ENCODE measurements around the gene RAG2. TPM values are rescaled to one million over a fixed set of nuclear protein-coding genes. Genes with fewer than 3 reads are reported as not detected.

The RAG2 gene
- total RNA-seq, 2 experiments from 2014 or later, result not detected

GRCh38 chr11:36596880-36597279, 1.2 kb downstream of the RAG2 start:
- peaks cover 0 to 3% of the 10 kb centered on the region in 2 experiments for H3K9me3 ChIP-seq (ENCODE audit: control insufficient read depth in 1 of 2, insufficient read depth in 1 of 2, low read length in 2 of 2)
- Mint-ChIP-seq H3K27me3 (peaks cover 64% of the 10 kb centered on the region), H3K4me3 (no peak overlapping the region), H3K4me1 (ENCODE audit: low read depth) (peaks cover 16% of the 10 kb centered on the region), H3K9me3 (no peaks in the 10 kb centered on the region), H3K36me3 (ENCODE audit: low read depth) (no peaks in the 10 kb centered on the region), H3K27ac (no peak overlapping the region)
- ATAC-seq (ENCODE audit: poor library complexity) (no peak), DNase-seq (no peak)
- H3K4me1 ChIP-seq (ENCODE audit: insufficient read depth, low read length), result peaks cover 7% of the 10 kb centered on the region
- no peaks in the 10 kb centered on the region for H3K36me3 ChIP-seq (ENCODE audit: insufficient read depth, low read length)
- no peak overlapping the region for H3K27ac ChIP-seq (ENCODE audit: low read depth in 1 of 2, low read length in 2 of 2)
- intact Hi-C loops (cut with DNase I, micrococcal nuclease), result no loop called here
- TF ChIP-seq, protein P1, sequence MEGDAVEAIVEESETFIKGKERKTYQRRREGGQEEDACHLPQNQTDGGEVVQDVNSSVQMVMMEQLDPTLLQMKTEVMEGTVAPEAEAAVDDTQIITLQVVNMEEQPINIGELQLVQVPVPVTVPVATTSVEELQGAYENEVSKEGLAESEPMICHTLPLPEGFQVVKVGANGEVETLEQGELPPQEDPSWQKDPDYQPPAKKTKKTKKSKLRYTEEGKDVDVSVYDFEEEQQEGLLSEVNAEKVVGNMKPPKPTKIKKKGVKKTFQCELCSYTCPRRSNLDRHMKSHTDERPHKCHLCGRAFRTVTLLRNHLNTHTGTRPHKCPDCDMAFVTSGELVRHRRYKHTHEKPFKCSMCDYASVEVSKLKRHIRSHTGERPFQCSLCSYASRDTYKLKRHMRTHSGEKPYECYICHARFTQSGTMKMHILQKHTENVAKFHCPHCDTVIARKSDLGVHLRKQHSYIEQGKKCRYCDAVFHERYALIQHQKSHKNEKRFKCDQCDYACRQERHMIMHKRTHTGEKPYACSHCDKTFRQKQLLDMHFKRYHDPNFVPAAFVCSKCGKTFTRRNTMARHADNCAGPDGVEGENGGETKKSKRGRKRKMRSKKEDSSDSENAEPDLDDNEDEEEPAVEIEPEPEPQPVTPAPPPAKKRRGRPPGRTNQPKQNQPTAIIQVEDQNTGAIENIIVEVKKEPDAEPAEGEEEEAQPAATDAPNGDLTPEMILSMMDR (IDR thresholded peaks at IDR 0.05), result no peak
- peaks cover 4 to 23% of the 10 kb centered on the region in 2 experiments for H3K27me3 ChIP-seq (ENCODE audit: control insufficient read depth in 1 of 2, insufficient read depth in 2 of 2, low read length in 2 of 2)
- no peak overlapping the region for H3K4me3 ChIP-seq (ENCODE audit: low read length)
- ChIA-PET POLR2A (no interaction called here), CTCF (no interaction called here)

GRCh38 chr11:36594316-36594989, 3.6 kb downstream of the RAG2 start, which contains the start of gene IFTAP:
Gene IFTAP (plus strand): TSS chr11:36594502. CDS start chr11:36610104, 15,602 bp downstream.
- Mint-ChIP-seq H3K4me3 (peak within 1 kb of the TSS; percentile 97), H3K4me1 (ENCODE audit: low read depth) (peaks cover 16% of the 10 kb centered on the region), H3K27ac (no peak within 1 kb of the TSS), H3K36me3 (ENCODE audit: low read depth) (no peaks in the 10 kb centered on the region), H3K27me3 (peaks cover 50% of the 10 kb centered on the region), H3K9me3 (no peaks in the 10 kb centered on the region)
- H3K36me3 ChIP-seq (ENCODE audit: insufficient read depth, low read length), result no peaks in the 10 kb centered on the region
- ChIA-PET CTCF (no interaction called here), POLR2A (no interaction called here)
- no peak within 1 kb of the TSS for H3K27ac ChIP-seq (ENCODE audit: low read depth in 1 of 2, low read length in 2 of 2)
- peaks cover 7% of the 10 kb centered on the region for H3K4me1 ChIP-seq (ENCODE audit: insufficient read depth, low read length)
- no peaks in the 10 kb centered on the region for H3K9me3 ChIP-seq (ENCODE audit: control insufficient read depth in 1 of 2, insufficient read depth in 1 of 2, low read length in 2 of 2)
- intact Hi-C loops (cut with DNase I, micrococcal nuclease), result no loop called here
- H3K27me3 ChIP-seq (ENCODE audit: control insufficient read depth in 1 of 2, insufficient read depth in 2 of 2, low read length in 2 of 2), result peaks cover 4 to 23% of the 10 kb centered on the region in 2 experiments
- H3K4me3 ChIP-seq (ENCODE audit: low read length), result peak within 1 kb of the TSS; percentile 62
- TF ChIP-seq, protein P1 (IDR thresholded peaks at IDR 0.05), result no peak
- DNase-seq, result peak in 8 of 14 experiments; percentile 2 to 66 (median 26)
- ATAC-seq (ENCODE audit: poor library complexity), result peak; percentile 81

DNA sequence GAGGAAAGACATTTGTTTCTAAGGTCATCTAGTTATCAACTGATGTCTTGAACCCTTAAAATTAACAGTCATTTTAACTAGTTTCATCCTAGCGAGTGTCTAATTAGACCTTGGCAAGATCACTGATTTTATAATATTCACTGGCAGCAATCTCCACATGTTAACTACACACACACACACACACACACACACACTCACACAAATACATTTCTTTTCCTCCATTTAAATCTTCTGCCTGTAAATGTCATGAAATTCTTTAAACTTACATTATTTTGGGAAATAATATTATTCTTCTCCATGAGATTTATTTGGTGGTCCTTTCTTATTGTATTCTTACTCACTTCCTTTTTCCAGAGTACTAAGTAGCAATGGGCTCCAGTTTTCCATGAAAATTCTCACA, 6.6 kb downstream of the RAG2 start:
- ChIA-PET CTCF (no interaction called here), POLR2A (no interaction called here)
- Histone ChIP-seq H3K4me3 (ENCODE audit: low read length) (no peak overlapping the region), H3K27me3 (ENCODE audit: control insufficient read depth in 1 of 2, insufficient read depth in 2 of 2, low read length in 2 of 2) (peaks cover 4 to 23% of the 10 kb centered on the region in 2 experiments), H3K36me3 (ENCODE audit: insufficient read depth, low read length) (no peaks in the 10 kb centered on the region), H3K9me3 (ENCODE audit: control insufficient read depth in 1 of 2, insufficient read depth in 1 of 2, low read length in 2 of 2) (no peaks in the 10 kb centered on the region), H3K4me1 (ENCODE audit: insufficient read depth, low read length) (peaks cover 7% of the 10 kb centered on the region), H3K27ac (ENCODE audit: low read depth in 1 of 2, low read length in 2 of 2) (no peak overlapping the region)
- no peaks in the 10 kb centered on the region for H3K9me3 Mint-ChIP-seq
- ATAC-seq (ENCODE audit: poor library complexity) (no peak), DNase-seq (no peak)
- H3K4me3 Mint-ChIP-seq, result no peak overlapping the region
- H3K27me3 Mint-ChIP-seq, result peaks cover 44% of the 10 kb centered on the region
- no peaks in the 10 kb centered on the region for H3K36me3 Mint-ChIP-seq (ENCODE audit: low read depth)
- no peak overlapping the region for H3K27ac Mint-ChIP-seq
- H3K4me1 Mint-ChIP-seq (ENCODE audit: low read depth), result peaks cover 16% of the 10 kb centered on the region
- intact Hi-C loops (cut with DNase I, micrococcal nuclease), result no loop called here
- TF ChIP-seq, protein P1 (IDR thresholded peaks at IDR 0.05), result no peak

Measured in CD4-positive, alpha-beta T cell (primary cell).